ENCODE results near the gene HLCS. TPM values are rescaled to one million over a fixed set of nuclear protein-coding genes. Genes with fewer than 3 reads are reported as not detected.
A peak's percentile ranks its signal among the peaks of the same experiment; 100 is the strongest.

HLCS gene
- total and polyA plus RNA-seq, 2 of the 4 experiments (the other 2 are of a cell fraction): 10.6 to 21.0 TPM

- no TSS peak for BruUV-seq (replicated peaks)
- peaks cover 60% of the 10 kb centered on the region for H3K27me3 ChIP-seq (ENCODE audit: control insufficient read depth, insufficient read depth, low read length)
Observed at GRCh38 chr21:36716387-36716786, 250.1 kb downstream of the HLCS start.

More at GRCh38 chr21:36716387-36716786, 250.1 kb downstream of the HLCS start:
- H2BK120ac ChIP-seq (ENCODE audit: low read depth, low read length): no peak overlapping the region
- no peak overlapping the region for H3K23ac ChIP-seq (ENCODE audit: low read depth, low read length)
- WGBS, 2 experiments (ENCODE audit: extremely low coverage in 2 of 2, insufficient read length in 1 of 2): no CpG with 5 or more reads among the region's 2 CpGs
- no peak overlapping the region for H3K9ac ChIP-seq (ENCODE audit: low read depth, low read length)
- ATAC-seq (ENCODE audit: low read depth) (no peak), DNase-seq (no peak)
- no peak overlapping the region for H2AFZ ChIP-seq (replicated peaks; ENCODE audit: low read length, poor library complexity)
- H2AK5ac ChIP-seq (ENCODE audit: low read depth, low read length): no peak overlapping the region
- no peak overlapping the region for H4K8ac ChIP-seq (ENCODE audit: low read depth in 2 of 2, low read length in 2 of 2)
- no peak overlapping the region for H2BK15ac ChIP-seq (ENCODE audit: low read depth, low read length)
- TF ChIP-seq MAFK (IDR thresholded peaks at IDR 0.05; ENCODE audit: low read depth, low read length) (peak; percentile 59), BHLHE40 (IDR thresholded peaks at IDR 0.05; ENCODE audit: low read depth, low read length) (no peak)
- in situ Hi-C loops (cut with MboI; ENCODE audit: low sequenced_read_pairs): no loop called here
- intact Hi-C loops (cut with micrococcal nuclease): no loop called here
- ChIA-PET CTCF (interaction anchor here (1.0 kb wide), 1 partner anchor 11 kb away, joined by 3 read pairs; no protein-coding TSS in a partner anchor), POLR2A (ENCODE audit: unreplicated experiment) (interaction anchor here (0.6 kb wide), 1 partner anchor 179 kb away, joined by 4 read pairs; no protein-coding TSS in a partner anchor)
- H3K36me3 ChIP-seq (ENCODE audit: control insufficient read depth, insufficient read depth, low read length): no peaks in the 10 kb centered on the region
- H3K4me3 ChIP-seq (ENCODE audit: insufficient read depth, low read depth, low read length): no peak overlapping the region
- H4K91ac ChIP-seq (ENCODE audit: insufficient read depth, low read depth, low read length): no peak overlapping the region
- no peak overlapping the region for H4K5ac ChIP-seq (ENCODE audit: low read depth, low read length)
- no peaks in the 10 kb centered on the region; a peak in 1 of 4 replicates for H3K79me1 ChIP-seq (ENCODE audit: low read depth in 1 of 2, low read length in 2 of 2)
- H2AK9ac ChIP-seq (replicated peaks; ENCODE audit: low read depth, low read length, poor library complexity): no peak overlapping the region
- H3K56ac ChIP-seq (ENCODE audit: extremely low read depth, insufficient read depth, low read length): no peak overlapping the region
- no peak overlapping the region for H2BK20ac ChIP-seq (ENCODE audit: low read depth, low read length)
- no peak overlapping the region for H2BK5ac ChIP-seq (ENCODE audit: low read depth, low read length, poor library complexity, severe bottlenecking)
- no peak overlapping the region for H3K18ac ChIP-seq (ENCODE audit: low read depth, low read length)
- H3K4ac ChIP-seq (ENCODE audit: low read depth, low read length): no peak overlapping the region
- no peaks in the 10 kb centered on the region; the same call in 1 of the 2 replicates for H4K20me1 ChIP-seq (ENCODE audit: insufficient read depth, low read length)
- H3K4me2 ChIP-seq (ENCODE audit: low read depth, low read length): no peak overlapping the region
- dilution Hi-C loops (cut with HindIII; ENCODE audit: low sequenced_read_pairs, unreplicated experiment): no loop called here
- no peaks in the 10 kb centered on the region for H3K9me1 ChIP-seq (ENCODE audit: insufficient read depth, low read length)
- H3K14ac ChIP-seq (replicated peaks; ENCODE audit: low read depth, low read length): no peak overlapping the region
- H3K9me3 ChIP-seq (ENCODE audit: control insufficient read depth, insufficient read depth, low read length): no peaks in the 10 kb centered on the region
- no peaks in the 10 kb centered on the region for H3K4me1 ChIP-seq (ENCODE audit: control insufficient read depth, insufficient read depth, low read length)
- H3K27ac ChIP-seq (ENCODE audit: insufficient read depth, low read length): no peak overlapping the region

Data from IMR-90 (cell line).